Vagina (tissue), 2 donors: Measurements from ENCODE around the gene SNRNP200. TPM values are rescaled to one million over a fixed set of nuclear protein-coding genes. Genes with fewer than 3 reads are reported as not detected.
A peak's percentile ranks its signal among the peaks of the same experiment; 100 is the strongest.

ENCODE experiments used
- DNase-seq, 2 donors: peaks; one replicate each; pipeline ENCODE4 v3.0.0-alpha.2; 2017; ENCODE audit errors: extremely low spot score in 2 of 2
- H3K27ac ChIP-seq: fragments of 200-600 bp; sonication (generic); one replicate; pipeline ENCODE4 v1.5.1; 2019
- H3K27me3 ChIP-seq: fragments of 200-600 bp; sonication (generic); one replicate; pipeline ENCODE4 v1.5.1; 2019
- H3K36me3 ChIP-seq, 2 donors: fragments of 200-600 bp; sonication (generic); one replicate each; pipeline ENCODE4 v1.5.1; 2017 to 2019
- H3K4me1 ChIP-seq: fragments of 200-600 bp; sonication (generic); one replicate; pipeline ENCODE4 v1.5.1; 2019
- H3K4me3 ChIP-seq, 2 donors: fragments of 200-600 bp; sonication (generic); 1 replicate in 1 of 2; 2 replicates in 1 of 2; pipeline ENCODE4 v1.5.1; 2016 to 2019
- H3K9me3 ChIP-seq: fragments of 200-600 bp; sonication (generic); one replicate; pipeline ENCODE4 v1.5.1; 2019
- POLR2A ChIP-seq, 2 donors: fragments of 450-650 bp; IDR thresholded peaks; one replicate each; pipeline ENCODE4 v1.6.1; 2017; ENCODE audit warnings: antibody characterized with exemption in 2 of 2, mild to moderate bottlenecking in 2 of 2, moderate library complexity in 2 of 2
- POLR2AphosphoS5 ChIP-seq, 2 donors: sonication (generic); formaldehyde crosslinking; IDR thresholded peaks; one replicate each; pipeline ENCODE4 v1.9.0; 2017; ENCODE audit warnings: antibody characterized with exemption in 2 of 2, mild to moderate bottlenecking in 2 of 2, low read depth in 1 of 2; ENCODE audit not compliant: insufficient read depth in 1 of 2
- intact Hi-C: fragments of 100-400 bp; cut with DNase I; formaldehyde crosslinking; loops from one replicate; pipeline ENCODE4 v1.15.1; 2023
- total RNA-seq: library from RNA; depleted of rRNA; stranded (reverse); fragments of >200 nt; gene quantifications from one replicate; pipeline ENCODE4 v1.2.3, GENCODE V29; 2016
- TF ChIP-seq, protein P1 (sequence below), 3 experiments: fragments of 450-650 bp in 2 of 3; fragments of 200-600 bp in 1 of 3; sonication (generic) in 1 of 3; IDR thresholded peaks; one replicate each; pipeline ENCODE4 v1.5.1; 2017 to 2019; ENCODE audit warnings: antibody characterized with exemption in 3 of 3, mild to moderate bottlenecking in 2 of 3, moderate library complexity in 2 of 3

Gene SNRNP200
- total RNA-seq, 1 donor from 2014 or later: 129 TPM

DNA sequence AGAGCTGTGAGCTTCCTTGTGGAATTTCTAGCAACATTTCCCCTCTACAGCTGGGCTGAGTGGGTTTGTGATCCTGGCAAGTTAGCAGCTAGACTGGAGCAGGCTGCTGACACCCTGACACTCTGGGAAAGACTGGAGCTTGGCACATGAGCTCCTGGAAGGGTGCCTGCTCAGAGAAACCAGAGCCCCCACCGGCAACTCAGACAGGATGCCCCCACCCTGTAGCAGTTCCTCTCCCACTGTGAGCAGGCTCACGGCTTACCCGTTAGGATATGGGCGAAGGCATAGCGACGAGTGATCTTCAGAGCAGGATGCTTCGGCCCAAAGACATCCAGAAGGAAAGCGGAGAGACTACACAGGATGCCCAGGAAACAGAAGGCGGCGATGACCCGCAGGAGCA is 50.8 kb downstream of the SNRNP200 start:
- peaks cover 34% of the 10 kb centered on the region for H3K4me1 ChIP-seq
- intact Hi-C loops: no loop called here
- DNase-seq: no peak
- no peaks in the 10 kb centered on the region for H3K9me3 ChIP-seq
- H3K27me3 ChIP-seq: no peaks in the 10 kb centered on the region
- peaks cover 0 to 42% of the 10 kb centered on the region in 2 donors for H3K36me3 ChIP-seq
- no peak overlapping the region for H3K27ac ChIP-seq
- TF ChIP-seq POLR2AphosphoS5 (IDR thresholded peaks at IDR 0.05; ENCODE audit: insufficient read depth in 1 of 2, low read depth in 1 of 2): no peak
- no peak overlapping the region for H3K4me3 ChIP-seq

DNA sequence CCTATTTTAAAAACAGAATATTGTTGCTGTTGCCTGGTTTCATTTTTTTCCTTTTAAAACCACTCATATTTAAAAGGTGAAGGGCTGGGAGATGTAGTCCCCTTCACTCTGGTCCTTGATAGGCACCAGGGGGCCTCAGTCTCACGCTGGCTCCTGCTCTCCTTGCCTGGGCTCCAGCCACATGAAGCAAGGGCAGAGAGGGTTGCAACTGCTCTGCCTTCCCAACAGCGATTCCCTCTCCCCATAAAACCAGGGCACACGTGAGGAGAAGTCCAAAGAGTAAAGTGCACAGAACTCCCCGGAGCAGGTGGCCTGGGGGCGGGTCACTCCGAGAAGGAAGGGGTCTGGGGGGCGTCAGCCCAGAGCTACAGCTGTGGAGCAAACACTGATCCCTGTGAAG is 52.3 kb downstream of the SNRNP200 start:
- no peak overlapping the region for H3K27ac ChIP-seq
- peaks cover 0 to 37% of the 10 kb centered on the region in 2 donors for H3K36me3 ChIP-seq

DNA sequence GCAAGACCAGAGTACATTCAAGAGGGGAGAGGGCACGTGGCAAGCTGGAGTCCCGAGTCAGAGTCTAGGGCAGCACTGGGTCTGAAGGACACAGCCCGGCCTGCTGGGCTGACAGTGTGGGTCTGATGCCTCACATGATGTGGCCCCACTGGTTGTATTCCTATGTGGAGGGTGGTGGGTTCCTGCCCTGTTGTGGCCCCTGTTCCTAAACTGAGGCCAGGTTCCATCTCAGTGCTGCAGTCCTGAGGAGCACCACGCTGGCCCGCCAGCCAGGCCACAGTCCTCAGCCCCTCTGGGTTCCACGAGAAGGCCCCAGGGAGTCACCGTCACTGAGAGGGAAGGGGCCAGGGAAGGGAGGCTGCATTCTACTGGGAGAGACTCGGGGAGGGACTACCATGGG is 52.8 kb downstream of the SNRNP200 start:
- H3K27ac ChIP-seq: no peak overlapping the region
- no peaks in the 10 kb centered on the region for H3K27me3 ChIP-seq
- no peak for TF ChIP-seq POLR2AphosphoS5 (IDR thresholded peaks at IDR 0.05; ENCODE audit: insufficient read depth in 1 of 2, low read depth in 1 of 2)
- intact Hi-C loops: no loop called here
- H3K36me3 ChIP-seq: peaks cover 0 to 37% of the 10 kb centered on the region in 2 donors
- H3K4me1 ChIP-seq: peaks cover 24% of the 10 kb centered on the region
- no peaks in the 10 kb centered on the region for H3K9me3 ChIP-seq
- H3K4me3 ChIP-seq: no peak overlapping the region
- no peak for DNase-seq

More for the DNA sequence above, 52.3 kb downstream of the SNRNP200 start:
- TF ChIP-seq, protein P1, sequence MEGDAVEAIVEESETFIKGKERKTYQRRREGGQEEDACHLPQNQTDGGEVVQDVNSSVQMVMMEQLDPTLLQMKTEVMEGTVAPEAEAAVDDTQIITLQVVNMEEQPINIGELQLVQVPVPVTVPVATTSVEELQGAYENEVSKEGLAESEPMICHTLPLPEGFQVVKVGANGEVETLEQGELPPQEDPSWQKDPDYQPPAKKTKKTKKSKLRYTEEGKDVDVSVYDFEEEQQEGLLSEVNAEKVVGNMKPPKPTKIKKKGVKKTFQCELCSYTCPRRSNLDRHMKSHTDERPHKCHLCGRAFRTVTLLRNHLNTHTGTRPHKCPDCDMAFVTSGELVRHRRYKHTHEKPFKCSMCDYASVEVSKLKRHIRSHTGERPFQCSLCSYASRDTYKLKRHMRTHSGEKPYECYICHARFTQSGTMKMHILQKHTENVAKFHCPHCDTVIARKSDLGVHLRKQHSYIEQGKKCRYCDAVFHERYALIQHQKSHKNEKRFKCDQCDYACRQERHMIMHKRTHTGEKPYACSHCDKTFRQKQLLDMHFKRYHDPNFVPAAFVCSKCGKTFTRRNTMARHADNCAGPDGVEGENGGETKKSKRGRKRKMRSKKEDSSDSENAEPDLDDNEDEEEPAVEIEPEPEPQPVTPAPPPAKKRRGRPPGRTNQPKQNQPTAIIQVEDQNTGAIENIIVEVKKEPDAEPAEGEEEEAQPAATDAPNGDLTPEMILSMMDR (IDR thresholded peaks at IDR 0.05): no peak
- TF ChIP-seq POLR2A (IDR thresholded peaks at IDR 0.05) (no peak), POLR2AphosphoS5 (IDR thresholded peaks at IDR 0.05; ENCODE audit: insufficient read depth in 1 of 2, low read depth in 1 of 2) (no peak)
- intact Hi-C loops: no loop called here
- Histone ChIP-seq H3K4me3 (no peak overlapping the region), H3K9me3 (no peaks in the 10 kb centered on the region), H3K4me1 (peaks cover 29% of the 10 kb centered on the region), H3K27me3 (no peaks in the 10 kb centered on the region)
- no peak for DNase-seq

DNA sequence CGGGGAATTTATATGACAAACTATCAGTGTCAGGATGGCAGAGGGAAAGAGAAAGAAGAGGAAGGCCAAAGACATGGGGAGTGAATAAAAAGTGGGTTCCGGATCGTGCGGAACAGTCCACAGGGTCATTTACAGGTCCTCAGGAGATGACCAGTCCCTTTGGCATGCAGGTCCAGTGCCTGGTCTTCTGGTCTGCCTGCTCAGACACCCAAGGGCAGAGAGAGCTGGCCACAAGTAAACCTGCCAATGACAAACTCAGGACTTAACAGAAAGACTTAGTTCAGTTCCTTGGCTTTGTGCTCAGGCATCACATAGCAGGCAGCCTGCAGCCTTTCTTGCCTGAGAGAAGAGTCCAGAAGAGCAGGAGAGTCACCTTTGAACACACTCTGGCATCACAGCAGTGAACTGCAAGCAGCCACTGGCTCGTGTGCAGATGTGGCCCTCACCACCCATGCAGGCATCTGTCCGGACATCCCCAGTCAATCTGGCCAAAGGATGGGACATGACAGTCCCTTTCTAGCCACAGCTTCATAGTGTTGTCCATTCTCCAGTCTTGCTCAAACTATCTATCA is 53.5 kb downstream of the SNRNP200 start:
- peak overlapping the region; percentile 37 for H3K27ac ChIP-seq
- no peak for DNase-seq
- intact Hi-C loops: no loop called here
- no peaks in the 10 kb centered on the region for H3K27me3 ChIP-seq
- no peak overlapping the region for H3K4me3 ChIP-seq
- H3K9me3 ChIP-seq: no peaks in the 10 kb centered on the region
- no peak for TF ChIP-seq POLR2AphosphoS5 (IDR thresholded peaks at IDR 0.05; ENCODE audit: insufficient read depth in 1 of 2, low read depth in 1 of 2)
- TF ChIP-seq, protein P1 (IDR thresholded peaks at IDR 0.05): no peak
- TF ChIP-seq POLR2A (IDR thresholded peaks at IDR 0.05): no peak
- H3K4me1 ChIP-seq: peaks cover 22% of the 10 kb centered on the region
- H3K36me3 ChIP-seq: peaks cover 0 to 37% of the 10 kb centered on the region in 2 donors

DNA sequence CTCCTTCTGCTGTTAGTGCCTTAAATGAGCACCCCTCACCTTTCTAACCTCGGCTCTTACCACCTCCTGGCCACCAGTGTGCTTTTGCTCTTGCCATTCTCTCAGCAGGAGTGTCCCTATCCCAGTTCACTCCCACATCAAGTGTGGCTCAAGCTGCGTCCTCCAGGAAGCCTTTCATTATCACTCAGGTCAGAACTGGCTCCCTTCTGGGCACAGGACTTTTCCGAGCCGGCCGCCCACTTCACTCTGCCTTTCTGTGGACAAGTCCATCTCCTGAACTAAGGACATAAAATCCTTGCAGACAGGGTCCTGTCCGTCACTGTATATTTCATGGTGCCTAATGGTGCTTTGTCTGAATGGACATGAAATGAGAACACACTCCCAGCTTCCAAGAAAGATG is 55.2 kb downstream of the SNRNP200 start:
- intact Hi-C loops: no loop called here
- Histone ChIP-seq H3K27ac (no peak overlapping the region), H3K4me1 (peaks cover 22% of the 10 kb centered on the region), H3K27me3 (no peaks in the 10 kb centered on the region), H3K4me3 (no peak overlapping the region), H3K36me3 (peaks cover 0 to 28% of the 10 kb centered on the region in 2 donors), H3K9me3 (no peaks in the 10 kb centered on the region)
- TF ChIP-seq POLR2A (IDR thresholded peaks at IDR 0.05): no peak
- TF ChIP-seq, protein P1 (IDR thresholded peaks at IDR 0.05): no peak
- no peak for TF ChIP-seq POLR2AphosphoS5 (IDR thresholded peaks at IDR 0.05; ENCODE audit: insufficient read depth in 1 of 2, low read depth in 1 of 2)
- no peak for DNase-seq

DNA sequence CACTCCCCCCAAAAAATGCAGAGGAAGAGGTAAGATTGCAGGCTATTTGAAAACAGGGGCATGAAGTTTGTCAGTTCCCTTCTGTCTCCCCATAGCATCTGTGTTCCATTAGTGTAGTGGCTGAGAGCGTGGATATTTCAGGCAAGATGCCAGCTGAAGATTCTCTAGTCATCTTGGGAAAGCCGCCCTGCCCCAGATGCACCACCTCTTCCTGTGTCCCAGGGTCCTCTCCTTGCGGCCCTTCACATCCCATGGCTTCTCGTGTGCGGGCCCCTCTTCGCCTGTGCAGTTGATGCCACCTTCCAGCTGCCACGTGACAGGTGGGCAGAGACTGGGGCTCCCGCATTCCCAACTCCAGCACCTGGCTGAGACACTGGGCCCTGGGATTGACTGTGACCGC is 55.7 kb downstream of the SNRNP200 start:
- H3K36me3 ChIP-seq: peaks cover 0 to 23% of the 10 kb centered on the region in 2 donors
- DNase-seq: no peak
- H3K4me3 ChIP-seq: no peak overlapping the region
- intact Hi-C loops: no loop called here
- no peaks in the 10 kb centered on the region for H3K27me3 ChIP-seq
- TF ChIP-seq POLR2A (IDR thresholded peaks at IDR 0.05) (no peak), POLR2AphosphoS5 (IDR thresholded peaks at IDR 0.05; ENCODE audit: insufficient read depth in 1 of 2, low read depth in 1 of 2) (peak in 1 of 2 donors; percentile 33)
- TF ChIP-seq, protein P1 (IDR thresholded peaks at IDR 0.05): no peak
- peak overlapping the region; percentile 24 for H3K27ac ChIP-seq
- H3K9me3 ChIP-seq: no peaks in the 10 kb centered on the region
- peaks cover 22% of the 10 kb centered on the region for H3K4me1 ChIP-seq
